ENCODE results near the gene IRX3. TPM values are rescaled to one million over a fixed set of nuclear protein-coding genes. Genes with fewer than 3 reads are reported as not detected.

IRX3 gene
- total and polyA plus RNA-seq, 10 of the 15 experiments (the other 5 are each of a cell fraction or from before 2014, with no cell fraction given), result 0.05 TPM; not detected in 9

GRCh38 chr16:54242199-54242598, 44.4 kb downstream of the IRX3 start:
- H4K20me1 ChIP-seq (ENCODE audit: control insufficient read depth, insufficient read depth), result no peaks in the 10 kb centered on the region
- WGBS (ENCODE audit: insufficient coverage, insufficient replicate concordance, low lambda C conversion rate, missing lambda C conversion rate), result 23% methylated on average over 4 of the region's 4 CpGs
- H3K27me3 ChIP-seq (replicated peaks in 1 of 2; ENCODE audit: control insufficient read depth in 2 of 2, insufficient read depth in 2 of 2, low read length in 1 of 2), result no peaks in the 10 kb centered on the region
- intact Hi-C loops (cut with micrococcal nuclease; ENCODE audit: unreplicated experiment) (no loop called here), in situ Hi-C loops (cut with MboI) (no loop called here)
- TF ChIP-seq USF1 (IDR thresholded peaks at IDR 0.05; ENCODE audit: borderline replicate concordance, extremely low read length, insufficient read depth, low read depth, low read length) (peak; percentile 66), HCFC1 (IDR thresholded peaks at IDR 0.05; ENCODE audit: low read length) (peak; percentile 36; the same call in 1 of the 2 replicates), POLR2AphosphoS5 (IDR thresholded peaks at IDR 0.05; ENCODE audit: low read length) (no peak), SIX5 (IDR thresholded peaks at IDR 0.05; ENCODE audit: low read depth, low read length, severe bottlenecking) (peak; percentile 54), ATF2 (IDR thresholded peaks at IDR 0.05; ENCODE audit: low read length) (no peak), USF2 (IDR thresholded peaks at IDR 0.05; ENCODE audit: borderline replicate concordance, low read depth, low read length) (peak; percentile 12; the same call in 1 of the 2 replicates)
- H3K4me3 ChIP-seq, result no peak overlapping the region
- H2AFZ ChIP-seq (ENCODE audit: control insufficient read depth, low read depth, low read length), result no peak overlapping the region
- H3K27ac ChIP-seq (ENCODE audit: control insufficient read depth, insufficient read depth), result no peak overlapping the region
- CTCF ChIA-PET, result no interaction called here
- H3K9ac ChIP-seq (ENCODE audit: control insufficient read depth, insufficient read depth, low read length), result no peak overlapping the region
- POLR2A ChIA-PET, result no interaction called here
- no peak overlapping the region for H3K4me2 ChIP-seq (ENCODE audit: control insufficient read depth, insufficient read depth)
- RAD21 ChIA-PET (ENCODE audit: unreplicated experiment), result no interaction called here
- no peak for DNase-seq (ENCODE audit: low read depth, low spot score)
- SMC1A ChIA-PET (ENCODE audit: uncharacterized antibody, unreplicated experiment), result no interaction called here
- no peaks in the 10 kb centered on the region for H3K9me3 ChIP-seq (replicated peaks; ENCODE audit: control insufficient read depth, insufficient read depth, low read length)
- no peaks in the 10 kb centered on the region for H3K4me1 ChIP-seq (ENCODE audit: control insufficient read depth, insufficient read depth, low read length)
- no peaks in the 10 kb centered on the region for H3K79me2 ChIP-seq (ENCODE audit: control insufficient read depth, insufficient read depth, low read length)
- no TSS peak for BruUV-seq (replicated peaks)
- H3K36me3 ChIP-seq (ENCODE audit: control insufficient read depth in 2 of 2, insufficient read depth in 2 of 2, low read length in 1 of 2), result no peaks in the 10 kb centered on the region
- ATAC-seq, result peak; percentile 23; the same call in 1 of the 3 replicates
- FAIRE-seq, result no peak

Data from GM12878 (cell line).